Activated CD4-positive, alpha-beta T cell treated with anti-CD3 and anti-CD28 coated beads, Interleukin-2, amount 50 U/mL, for 24 hours (primary cell): ENCODE data around the gene FAM120B.

ENCODE experiments used
- DNase-seq, 2 donors: peaks; one replicate each; pipeline ENCODE4 v3.0.0-alpha.2; 2020; ENCODE audit warnings: low read depth in 1 of 2, low spot score in 1 of 2

The FAM120B gene

DNA sequence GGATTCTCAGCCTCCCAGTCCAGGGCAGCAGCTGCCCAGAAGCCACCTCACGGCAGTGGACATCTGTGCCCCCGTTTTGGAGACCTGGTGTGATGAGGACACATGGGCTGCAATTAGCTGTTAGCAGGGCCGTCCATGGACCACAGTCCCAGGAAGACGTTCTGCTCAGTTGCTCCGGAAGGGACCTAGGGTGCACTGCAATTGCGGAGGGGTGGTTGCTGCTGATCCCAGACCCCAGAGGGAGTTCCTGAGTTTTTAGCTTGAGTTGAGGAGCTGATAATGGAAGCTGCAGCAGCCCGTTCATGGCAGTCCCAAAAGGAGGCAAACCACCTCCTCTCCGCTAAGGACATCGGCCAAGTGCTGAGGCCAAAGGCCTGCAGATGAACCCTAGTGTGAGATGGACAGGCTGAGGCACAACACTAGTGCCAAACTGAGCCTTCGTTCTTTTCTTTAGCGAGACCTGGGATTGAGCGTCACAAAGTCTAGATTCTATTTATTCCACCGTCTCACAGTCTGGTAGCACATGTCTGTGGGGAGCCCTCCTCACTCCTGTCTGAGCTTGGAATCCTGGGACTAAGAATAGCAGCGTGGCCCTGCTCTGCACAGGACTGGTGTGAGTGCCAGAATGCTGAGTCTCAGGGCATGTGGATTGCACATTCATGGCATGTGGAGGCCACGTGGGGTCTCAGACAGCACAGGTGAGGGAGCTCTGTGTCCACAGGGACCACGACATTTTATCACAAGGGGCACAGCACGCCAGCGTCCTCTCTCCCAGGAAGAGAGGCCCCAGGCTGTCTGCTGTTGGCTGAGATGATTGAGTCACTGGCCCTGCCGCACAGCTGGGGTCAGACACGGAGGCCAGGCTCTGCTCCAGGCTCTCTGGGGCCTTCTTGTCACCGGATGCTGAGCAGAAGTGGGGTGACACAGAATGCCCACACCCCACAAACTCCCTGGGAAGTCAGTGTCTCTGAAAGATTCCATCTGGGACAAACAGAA lies 133.1 kb downstream of the FAM120B start:
- DNase-seq, result no peak

- DNase-seq, result no peak
Observed at GRCh38 chr6:170440437-170440836, 133.9 kb downstream of the FAM120B start.

GRCh38 chr6:170441316-170441715 lies 134.8 kb downstream of the FAM120B start:
- no peak for DNase-seq

DNA sequence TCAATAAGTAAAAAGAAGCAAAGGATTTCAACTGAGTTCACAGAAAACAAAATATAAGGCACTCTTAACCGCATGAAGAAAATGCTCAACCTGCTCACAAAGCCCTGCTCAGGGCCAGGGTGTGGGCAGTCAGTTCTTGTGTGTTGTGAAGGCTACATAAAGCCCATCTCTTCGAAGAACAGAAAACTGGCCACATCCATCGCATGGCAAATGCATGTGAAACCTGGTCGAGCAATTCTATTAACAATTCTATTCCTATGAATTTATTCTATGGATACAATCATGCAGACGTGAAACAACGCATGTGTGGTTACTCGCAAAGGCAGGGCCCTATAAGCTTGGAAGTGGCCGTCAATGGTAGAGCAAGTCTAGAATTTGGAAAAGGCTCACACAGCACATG lies 136.0 kb downstream of the FAM120B start:
- no peak for DNase-seq

DNA sequence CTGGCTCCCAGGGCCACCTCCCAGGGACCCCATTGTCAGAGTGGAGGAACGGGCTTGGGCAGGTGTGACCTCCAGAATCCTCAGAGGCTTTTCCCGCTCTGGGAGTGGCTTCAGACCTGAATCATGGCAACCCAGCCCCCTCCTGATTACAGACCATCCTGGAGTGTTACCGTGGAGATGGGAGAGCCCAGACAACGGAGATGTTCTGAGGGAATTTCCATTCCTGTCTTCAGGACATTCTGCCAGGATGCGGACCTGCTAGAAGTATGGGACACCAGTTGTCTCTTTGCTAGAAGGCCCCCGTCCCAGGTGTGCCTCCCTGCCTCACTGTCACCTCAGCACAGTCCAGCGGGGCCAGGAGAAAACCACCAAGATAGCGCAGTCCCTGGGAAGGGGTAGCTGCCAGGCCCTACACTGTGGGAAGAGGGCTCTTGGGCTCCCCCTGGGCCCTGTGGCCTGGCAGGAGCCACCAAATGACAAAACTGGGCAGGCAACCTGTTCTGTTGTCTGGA lies 136.6 kb downstream of the FAM120B start:
- DNase-seq, result no peak

- no peak for DNase-seq
Observed at GRCh38 chr6:170444056-170444591, 137.6 kb downstream of the FAM120B start.

GRCh38 chr6:170444811-170445211 lies 138.3 kb downstream of the FAM120B start:
- no peak for DNase-seq

DNA sequence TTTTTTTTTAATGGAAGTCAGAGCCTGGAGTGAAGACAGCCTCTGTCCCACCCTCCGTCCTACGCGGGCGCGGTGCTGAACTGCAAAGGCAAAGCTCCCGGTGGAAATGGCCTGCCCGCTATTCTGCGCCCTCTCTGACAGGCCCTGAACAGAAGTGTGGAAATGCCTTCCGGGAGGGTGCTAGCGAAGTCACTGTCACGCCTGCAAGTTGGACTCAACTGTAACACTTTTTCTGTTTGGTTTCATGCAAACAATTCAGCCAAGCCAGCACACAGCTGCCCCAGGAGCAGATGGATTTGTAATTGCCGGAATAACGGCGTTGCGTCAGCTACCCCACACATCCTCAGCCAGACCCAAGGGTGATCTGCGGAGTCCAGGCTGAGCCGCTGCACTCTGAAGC lies 138.9 kb downstream of the FAM120B start:
- no peak for DNase-seq

GRCh38 chr6:170445971-170446370 lies 139.4 kb downstream of the FAM120B start:
- no peak for DNase-seq

GRCh38 chr6:170446841-170447560 lies 140.4 kb downstream of the FAM120B start:
- no peak for DNase-seq

- DNase-seq, result no peak
Observed at GRCh38 chr6:170447561-170447930, 141.0 kb downstream of the FAM120B start.

GRCh38 chr6:170448317-170448716 lies 141.8 kb downstream of the FAM120B start:
- DNase-seq, result no peak

- no peak for DNase-seq
Observed at GRCh38 chr6:170448751-170449630, 142.4 kb downstream of the FAM120B start.

DNA sequence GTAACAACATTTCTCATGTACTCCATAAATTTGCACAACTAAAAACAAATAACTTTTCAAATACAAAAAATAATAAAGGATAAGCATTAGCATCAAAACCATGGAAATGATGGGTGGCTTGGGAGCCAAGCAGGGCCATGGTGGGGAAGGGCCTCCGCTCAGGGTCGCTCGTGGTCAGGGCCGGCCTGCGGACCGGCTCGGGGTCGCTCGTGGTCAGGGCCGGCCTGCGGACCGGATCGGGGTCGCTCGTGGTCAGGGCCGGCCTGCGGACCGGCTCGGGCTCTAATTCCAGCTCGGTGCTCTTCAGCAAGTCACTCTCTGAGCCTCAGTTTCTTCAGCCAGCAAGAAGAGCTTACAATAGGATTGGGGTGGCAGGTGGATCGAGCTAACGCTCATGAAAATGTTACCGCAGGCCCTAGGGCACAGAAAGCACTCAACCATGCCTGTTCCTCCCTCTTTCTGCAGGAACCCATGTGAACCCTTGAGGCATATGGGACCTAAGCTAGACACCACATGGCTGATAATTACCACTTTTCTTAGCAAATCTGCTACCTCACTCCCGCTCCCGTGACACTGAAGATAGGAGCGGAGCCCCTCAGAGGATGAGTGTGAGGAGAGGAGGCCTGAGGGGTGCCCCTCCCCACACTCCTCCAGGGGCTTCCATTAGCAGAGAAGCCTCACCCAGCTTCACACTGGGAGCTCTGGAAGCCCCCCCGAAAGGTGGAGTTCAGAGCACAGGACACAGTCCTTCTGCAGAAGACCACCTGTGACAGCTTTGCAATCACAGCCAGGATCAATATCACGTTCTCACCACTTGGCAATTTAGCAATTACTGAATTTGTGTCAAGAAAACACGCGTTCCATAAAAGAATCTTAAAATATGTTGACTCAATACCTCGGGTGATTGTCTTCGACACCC lies 143.5 kb downstream of the FAM120B start:
- no peak for DNase-seq

DNA sequence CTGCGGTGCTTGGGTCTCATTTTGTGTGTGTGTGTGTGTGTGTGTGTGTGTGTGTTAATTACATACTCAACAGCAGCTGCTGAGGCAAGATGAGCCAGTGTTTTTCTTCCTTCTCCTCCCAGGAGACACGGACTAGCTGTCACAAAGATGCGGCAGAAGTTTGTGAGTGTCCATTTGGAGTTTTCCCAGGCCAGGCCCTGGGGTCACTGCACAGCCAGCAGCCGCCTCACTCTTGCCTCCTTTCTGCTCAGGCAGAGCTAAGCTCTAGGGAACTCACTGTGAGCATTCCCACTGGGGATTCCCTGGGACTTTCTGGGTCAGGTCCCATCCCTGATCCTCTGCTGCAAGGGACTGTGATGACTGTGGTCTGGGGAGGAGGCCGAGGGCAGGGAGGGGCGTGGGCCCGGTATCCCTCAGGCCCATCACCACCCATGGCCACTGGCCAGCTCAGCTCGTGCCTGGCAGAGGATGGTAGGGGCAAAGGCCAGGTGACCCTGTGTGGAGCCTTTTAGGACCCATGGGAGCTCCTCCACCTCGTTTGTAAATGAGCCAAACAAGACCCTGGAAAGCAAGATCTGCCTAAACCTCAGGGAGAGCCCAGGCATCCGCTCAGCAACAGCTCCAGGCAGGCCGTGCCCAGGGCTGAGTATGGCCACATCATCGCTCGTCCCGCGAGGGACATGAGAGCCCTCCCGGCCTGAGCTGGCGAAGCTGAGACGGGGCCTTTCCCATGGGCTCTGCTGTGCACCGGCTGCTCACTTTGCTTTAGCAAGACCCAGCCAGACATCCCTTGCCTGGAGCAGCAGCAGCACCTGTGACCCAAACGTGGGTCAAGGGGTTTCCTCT lies 144.6 kb downstream of the FAM120B start:
- no peak for DNase-seq

DNA sequence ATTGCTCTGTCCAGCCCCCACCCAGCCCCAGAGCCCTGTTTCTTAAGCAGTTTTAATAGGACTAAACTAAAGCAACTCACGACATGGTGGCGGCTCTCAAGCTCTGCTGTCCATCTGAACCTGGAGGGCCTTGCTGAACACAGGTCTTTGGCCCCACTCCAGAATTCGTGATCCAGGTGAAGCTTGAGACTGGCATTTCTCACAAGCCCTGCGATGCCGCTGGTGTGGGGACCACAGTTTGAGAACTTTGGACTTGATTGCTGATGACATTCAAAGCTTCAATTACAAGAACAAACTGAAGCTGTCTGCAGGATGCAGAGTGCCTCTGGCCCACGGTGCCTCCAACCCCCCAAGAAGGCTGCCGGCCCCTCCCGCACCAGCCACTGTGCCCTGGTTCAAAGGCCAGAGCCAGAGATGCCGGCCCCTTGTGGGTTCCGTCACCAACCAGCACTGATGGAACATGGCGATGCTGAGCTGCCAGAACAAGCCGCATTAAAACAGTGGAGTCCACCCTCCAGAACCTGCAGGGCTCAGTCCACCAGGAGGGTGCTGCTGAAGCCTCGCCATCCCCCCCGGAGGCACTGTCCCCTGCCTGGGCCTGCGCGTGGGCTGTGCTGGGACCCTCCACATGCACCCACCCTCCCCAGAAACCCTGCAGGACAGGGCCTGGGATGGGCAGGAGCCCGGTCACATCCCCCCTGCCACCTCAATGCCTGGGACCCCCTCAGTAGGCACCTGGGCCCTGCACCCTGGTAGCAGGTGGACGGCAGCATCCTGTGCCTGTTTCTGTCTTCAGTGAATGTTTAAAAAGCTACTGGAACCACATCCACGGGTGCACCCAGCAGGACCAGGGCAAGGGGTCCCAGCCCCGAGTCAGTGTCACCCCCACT lies 145.4 kb downstream of the FAM120B start:
- DNase-seq, result no peak

GRCh38 chr6:170452767-170453545 lies 146.4 kb downstream of the FAM120B start:
- no peak for DNase-seq
